HG02943 (cell line): Measurements from ENCODE around the gene PASD1.
"Not testable (repeated sequence)": the region's sequence is repeated elsewhere in the genome, so short reads cannot be mapped to it uniquely, and the experiment has no call there.

Experiments used
- ATAC-seq: cut with Tn5 transposase; IDR thresholded peaks from one replicate; pipeline ENCODE4 v1.9.1; 2021; ENCODE audit warnings: mild to moderate bottlenecking, low read depth, moderate library complexity; ENCODE audit not compliant: unreplicated experiment

The PASD1 gene

GRCh38 chrX:151563449-151563848 is at the start of gene PASD1:
TSS of gene PASD1 (plus strand) at chrX:151563675. CDS start at chrX:151601554, 37,879 bp downstream.
- no peak for ATAC-seq

- no peak for ATAC-seq
Observed at GRCh38 chrX:151515237-151515636, 48.2 kb upstream of the PASD1 start.

GRCh38 chrX:151516538-151517187 is 46.8 kb upstream of the PASD1 start:
- ATAC-seq: no peak

DNA sequence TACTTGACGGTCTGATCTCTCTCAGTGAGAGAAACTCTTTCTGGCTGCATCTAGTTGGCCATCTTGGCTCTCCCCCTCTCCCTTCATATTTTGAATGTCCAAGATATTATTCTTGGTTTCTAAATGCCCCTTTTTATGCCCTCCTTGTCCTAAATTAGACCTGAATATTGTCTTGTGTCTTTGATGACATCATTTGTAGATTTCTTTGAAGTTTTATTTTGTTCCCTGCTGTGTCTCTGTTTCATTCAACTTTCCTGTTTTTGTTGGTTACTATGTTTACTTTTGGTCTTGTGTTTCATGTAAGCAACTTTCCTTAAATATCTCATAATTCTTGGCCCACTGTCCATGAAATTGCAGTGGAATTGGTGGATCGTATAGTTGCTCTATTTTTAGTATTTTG is 46.1 kb upstream of the PASD1 start:
- ATAC-seq: no peak

GRCh38 chrX:151523351-151523750 is 40.1 kb upstream of the PASD1 start:
- no peak for ATAC-seq

DNA sequence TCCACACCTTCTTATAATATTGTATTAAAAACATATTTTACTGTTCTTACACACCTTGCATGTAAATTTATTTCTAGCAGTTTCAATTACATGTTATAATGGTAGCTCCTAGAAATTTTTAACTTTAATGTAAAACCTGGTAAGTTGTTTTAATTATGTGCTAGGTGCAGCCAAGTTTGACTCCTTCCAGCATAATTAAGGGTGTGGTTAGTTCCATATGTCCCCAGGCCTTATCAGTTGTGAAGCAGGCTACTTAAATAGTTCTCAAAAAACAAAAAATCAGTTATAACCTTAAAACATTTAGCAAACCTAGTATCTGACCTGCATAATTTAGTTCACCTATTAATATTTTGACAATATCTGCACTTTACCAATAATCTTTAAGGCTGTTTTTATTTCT is 26.9 kb upstream of the PASD1 start:
- ATAC-seq: no peak

- no peak for ATAC-seq
Observed at GRCh38 chrX:151537572-151537971, 25.9 kb upstream of the PASD1 start.

- no peak for ATAC-seq
Observed at GRCh38 chrX:151538190-151539122, 25.0 kb upstream of the PASD1 start.

DNA sequence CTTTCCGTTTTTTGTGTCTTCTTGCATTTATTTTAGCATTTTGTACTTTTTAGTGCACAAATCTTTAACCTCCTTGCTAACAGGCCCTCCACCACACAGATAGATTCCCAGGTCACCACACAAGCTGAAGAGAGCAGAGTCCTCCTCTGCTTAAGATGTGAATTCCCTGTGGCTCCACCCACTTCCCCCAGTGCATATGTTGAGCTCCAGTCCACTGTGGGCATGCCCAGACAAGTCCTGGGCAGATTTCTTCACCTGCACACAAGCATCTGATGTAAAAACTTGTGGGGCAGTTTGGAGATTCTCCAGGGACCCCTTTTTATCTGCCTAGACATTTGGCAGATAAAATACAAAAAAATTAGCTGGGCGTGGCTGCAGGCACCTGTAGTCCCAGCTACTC is 19.8 kb upstream of the PASD1 start:
- ATAC-seq: peak; percentile 91

GRCh38 chrX:151546226-151546625 is 17.2 kb upstream of the PASD1 start:
- not testable (repeated sequence) for ATAC-seq

DNA sequence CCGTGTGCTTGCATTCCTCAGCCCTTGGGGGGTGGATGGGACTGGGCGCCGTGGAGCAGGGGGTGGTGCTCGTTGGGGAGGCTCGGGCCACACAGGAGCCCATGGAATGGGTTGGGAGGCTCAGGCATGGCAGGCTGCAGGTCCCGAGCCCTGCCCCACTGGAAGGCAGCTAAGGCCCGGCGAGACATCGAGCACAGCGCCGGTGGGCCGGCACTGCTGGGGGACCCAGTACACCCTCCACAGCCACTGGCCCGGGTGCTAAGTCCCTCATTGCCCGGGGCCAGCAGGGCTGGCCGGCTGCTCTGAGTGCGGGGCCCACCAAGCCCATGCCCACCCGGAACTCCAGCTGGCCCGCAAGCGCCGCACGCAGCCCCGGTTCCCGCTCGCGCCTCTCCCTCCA is 12.3 kb upstream of the PASD1 start:
- ATAC-seq: not testable (repeated sequence)

DNA sequence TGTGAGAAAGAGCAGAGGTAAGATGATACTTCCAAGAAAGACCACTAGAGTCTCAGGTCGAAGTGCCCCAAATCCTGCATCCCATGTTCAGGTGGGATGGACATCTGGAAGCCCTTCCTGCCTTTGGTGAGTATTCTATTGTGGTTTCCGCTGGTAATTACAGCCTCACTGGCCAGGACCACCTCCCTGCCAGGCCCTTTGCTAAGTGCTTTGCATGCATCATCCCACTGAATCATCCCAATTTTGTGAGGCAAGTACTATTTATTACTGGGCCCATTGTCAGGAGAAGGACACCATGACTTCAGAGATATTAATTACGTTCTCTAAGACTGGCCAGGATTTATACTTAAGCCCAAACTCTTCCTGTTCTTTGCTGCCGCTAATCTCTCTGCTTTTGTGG is 10.7 kb upstream of the PASD1 start:
- ATAC-seq: no peak

DNA sequence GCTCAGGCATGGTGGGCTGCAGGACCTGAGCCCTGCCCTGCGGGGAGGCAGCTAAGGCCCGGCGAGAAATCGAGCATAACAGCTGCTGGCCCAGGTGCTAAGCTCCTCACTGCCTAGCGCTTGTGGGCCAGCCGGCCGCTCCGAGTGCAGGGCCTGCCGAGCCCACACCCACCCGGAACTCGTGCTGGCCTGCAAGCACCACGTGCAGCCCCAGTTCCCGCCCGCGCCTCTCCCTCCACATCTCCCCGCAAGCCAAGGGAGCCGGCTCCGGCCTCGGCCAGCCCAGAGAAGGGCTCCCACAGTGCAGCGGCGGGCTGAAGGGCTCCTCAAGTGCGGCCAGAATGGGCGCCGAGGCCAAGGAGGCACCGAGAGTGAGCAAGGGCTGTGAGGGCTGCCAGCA is 8.2 kb upstream of the PASD1 start:
- not testable (repeated sequence) for ATAC-seq

- ATAC-seq: not testable (repeated sequence)
Observed at GRCh38 chrX:151562485-151562884, 990 bp upstream of the PASD1 start.

GRCh38 chrX:151563003-151563402 is 472 bp upstream of the PASD1 start:
- ATAC-seq: not testable (repeated sequence)

DNA sequence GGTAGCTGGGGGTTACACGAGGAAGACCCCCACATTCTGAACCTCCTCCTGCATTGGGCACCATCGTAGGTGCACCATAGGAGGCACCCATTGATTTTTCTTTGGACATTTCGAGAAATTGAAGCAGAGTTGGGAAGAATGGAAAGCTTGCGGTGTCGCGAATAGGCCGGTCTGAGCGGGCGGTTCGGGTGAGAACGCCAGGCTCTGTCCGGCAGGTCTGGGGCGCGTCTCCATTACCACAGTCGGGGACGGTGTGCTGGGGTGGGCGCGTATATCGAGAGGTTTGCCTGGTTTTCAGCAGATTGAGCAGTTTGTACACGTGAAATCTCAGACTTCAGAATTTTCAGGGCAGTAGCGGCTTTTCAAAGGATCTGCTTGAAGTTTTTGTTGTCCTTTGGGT is 560 bp downstream of the PASD1 start:
- no peak for ATAC-seq

DNA sequence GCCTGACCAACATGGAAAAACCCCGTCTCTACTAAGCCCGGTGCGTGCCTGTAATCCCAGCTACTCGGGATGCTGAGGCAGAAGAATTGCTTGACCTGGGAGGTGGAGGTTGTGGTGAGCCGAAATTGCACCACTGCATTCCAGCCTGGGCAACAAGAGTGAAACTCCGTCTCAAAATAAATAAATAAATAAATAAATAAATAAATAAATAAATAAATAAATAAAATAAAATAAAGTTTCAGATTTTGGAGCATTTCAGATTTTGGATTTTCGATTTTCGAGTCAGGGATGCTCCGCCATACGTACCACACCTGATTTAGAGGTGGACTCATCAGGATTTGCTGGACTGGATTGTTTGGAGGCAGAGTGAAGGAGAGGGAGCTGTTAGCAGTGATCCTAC is 3.4 kb downstream of the PASD1 start:
- ATAC-seq: not testable (repeated sequence)

GRCh38 chrX:151570561-151570960 is 7.1 kb downstream of the PASD1 start:
- no peak for ATAC-seq

DNA sequence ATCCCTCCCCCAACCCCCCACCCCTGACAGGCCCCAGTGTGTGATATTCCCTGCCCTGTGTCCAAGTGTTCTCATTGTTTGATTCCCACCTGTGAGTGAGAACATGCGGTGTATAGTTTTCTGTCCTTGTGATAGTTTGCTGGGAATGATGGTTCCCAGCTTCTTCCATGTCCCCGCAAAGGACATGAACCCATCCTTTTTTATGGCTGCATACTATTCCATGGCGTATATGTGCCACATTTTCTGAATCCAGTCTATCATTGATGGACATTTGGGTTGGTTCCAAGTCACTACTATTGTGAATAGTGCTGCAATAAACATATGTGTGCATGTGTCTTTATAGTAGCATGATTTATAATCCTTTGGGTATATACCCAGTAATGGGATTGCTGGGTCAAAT is 29.9 kb downstream of the PASD1 start:
- ATAC-seq: not testable (repeated sequence)

DNA sequence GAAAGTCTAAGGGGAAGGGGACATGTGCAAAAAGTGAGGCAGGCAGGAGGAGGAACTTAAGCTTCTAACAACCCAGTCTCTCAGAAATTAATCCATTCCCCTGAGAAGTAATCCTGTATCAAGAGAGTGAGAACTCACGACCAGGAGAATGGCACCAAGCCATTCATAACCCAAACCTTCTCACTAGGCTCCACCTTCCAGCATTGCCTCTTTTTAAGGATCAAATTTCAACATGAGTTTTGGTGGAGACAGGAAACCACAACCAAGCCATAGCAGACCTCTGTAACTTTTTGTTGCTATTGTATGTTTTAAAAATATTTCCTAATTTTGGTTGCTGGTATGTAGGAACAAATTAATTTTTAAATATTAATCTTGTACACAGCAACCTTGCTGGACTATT is 32.8 kb downstream of the PASD1 start:
- no peak for ATAC-seq

DNA sequence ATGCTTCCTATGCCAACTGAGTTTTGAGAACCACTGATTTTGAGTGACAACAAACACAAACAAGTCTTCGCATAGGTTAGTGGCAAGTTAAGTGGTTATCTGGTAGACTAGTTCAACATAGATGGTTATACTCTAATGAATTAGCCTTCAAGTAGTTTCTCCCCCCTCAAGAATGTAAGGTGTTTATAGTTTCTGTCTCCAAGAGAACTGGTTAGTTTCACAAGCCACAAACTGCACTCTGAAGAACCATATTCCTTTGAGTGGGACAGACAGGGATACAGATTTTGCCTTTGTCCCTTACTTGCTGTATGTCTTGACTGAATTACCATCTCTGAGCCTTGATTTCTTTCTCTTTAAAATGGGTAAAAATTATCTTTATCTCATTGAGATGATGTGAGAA is 41.5 kb downstream of the PASD1 start:
- ATAC-seq: no peak

- no peak for ATAC-seq
Observed at GRCh38 chrX:151609222-151609621, 45.7 kb downstream of the PASD1 start.
